Muscle layer of duodenum (tissue), 2 donors: ENCODE data around the gene UBAP2L.
A peak's percentile ranks its signal among the peaks of the same experiment; 100 is the strongest.

Experiments used
- H3K27ac ChIP-seq: one replicate; pipeline ENCODE4 v1.7.0; 2013; ENCODE audit warnings: mild to moderate bottlenecking, low read length
- H3K27me3 ChIP-seq: one replicate; pipeline ENCODE4 v1.7.0; 2013; ENCODE audit warnings: low read depth, mild to moderate bottlenecking, control low read depth, low read length
- H3K36me3 ChIP-seq, 2 donors: one replicate each; pipeline ENCODE4 v1.7.0; 2013; ENCODE audit warnings: low read length in 2 of 2, control low read depth in 1 of 2, mild to moderate bottlenecking in 1 of 2; ENCODE audit not compliant: insufficient read depth in 2 of 2, control insufficient read depth in 1 of 2
- H3K4me1 ChIP-seq, 2 donors: one replicate each; pipeline ENCODE4 v1.7.0; 2013; ENCODE audit warnings: low read length in 2 of 2, mild to moderate bottlenecking in 2 of 2, control low read depth in 1 of 2, moderate library complexity in 1 of 2; ENCODE audit not compliant: insufficient read depth in 2 of 2, control insufficient read depth in 1 of 2
- H3K4me3 ChIP-seq, 2 donors: one replicate each; pipeline ENCODE4 v1.7.0; 2013; ENCODE audit warnings: low read length in 2 of 2, low read depth in 1 of 2, mild to moderate bottlenecking in 1 of 2
- H3K9me3 ChIP-seq, 2 donors: one replicate each; pipeline ENCODE4 v1.7.0; 2013; ENCODE audit warnings: low read length in 2 of 2, control low read depth in 1 of 2, mild to moderate bottlenecking in 1 of 2; ENCODE audit not compliant: control insufficient read depth in 1 of 2
- donor health status: healthy.

Gene UBAP2L, protein sequence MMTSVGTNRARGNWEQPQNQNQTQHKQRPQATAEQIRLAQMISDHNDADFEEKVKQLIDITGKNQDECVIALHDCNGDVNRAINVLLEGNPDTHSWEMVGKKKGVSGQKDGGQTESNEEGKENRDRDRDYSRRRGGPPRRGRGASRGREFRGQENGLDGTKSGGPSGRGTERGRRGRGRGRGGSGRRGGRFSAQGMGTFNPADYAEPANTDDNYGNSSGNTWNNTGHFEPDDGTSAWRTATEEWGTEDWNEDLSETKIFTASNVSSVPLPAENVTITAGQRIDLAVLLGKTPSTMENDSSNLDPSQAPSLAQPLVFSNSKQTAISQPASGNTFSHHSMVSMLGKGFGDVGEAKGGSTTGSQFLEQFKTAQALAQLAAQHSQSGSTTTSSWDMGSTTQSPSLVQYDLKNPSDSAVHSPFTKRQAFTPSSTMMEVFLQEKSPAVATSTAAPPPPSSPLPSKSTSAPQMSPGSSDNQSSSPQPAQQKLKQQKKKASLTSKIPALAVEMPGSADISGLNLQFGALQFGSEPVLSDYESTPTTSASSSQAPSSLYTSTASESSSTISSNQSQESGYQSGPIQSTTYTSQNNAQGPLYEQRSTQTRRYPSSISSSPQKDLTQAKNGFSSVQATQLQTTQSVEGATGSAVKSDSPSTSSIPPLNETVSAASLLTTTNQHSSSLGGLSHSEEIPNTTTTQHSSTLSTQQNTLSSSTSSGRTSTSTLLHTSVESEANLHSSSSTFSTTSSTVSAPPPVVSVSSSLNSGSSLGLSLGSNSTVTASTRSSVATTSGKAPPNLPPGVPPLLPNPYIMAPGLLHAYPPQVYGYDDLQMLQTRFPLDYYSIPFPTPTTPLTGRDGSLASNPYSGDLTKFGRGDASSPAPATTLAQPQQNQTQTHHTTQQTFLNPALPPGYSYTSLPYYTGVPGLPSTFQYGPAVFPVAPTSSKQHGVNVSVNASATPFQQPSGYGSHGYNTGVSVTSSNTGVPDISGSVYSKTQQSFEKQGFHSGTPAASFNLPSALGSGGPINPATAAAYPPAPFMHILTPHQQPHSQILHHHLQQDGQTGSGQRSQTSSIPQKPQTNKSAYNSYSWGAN

GRCh38 chr1:154220071-154220969, at the start of gene UBAP2L:
Gene UBAP2L (plus strand): TSS chr1:154220955. CDS start chr1:154225124, 4,169 bp downstream.
- Histone ChIP-seq H3K27me3 (no peaks in the 10 kb centered on the region), H3K4me3 (peak within 1 kb of the TSS; percentile 74 to 93), H3K9me3 (no peaks in the 10 kb centered on the region), H3K36me3 (peaks cover 14 to 20% of the 10 kb centered on the region in 2 donors), H3K27ac (peak within 1 kb of the TSS; percentile 100), H3K4me1 (peaks cover 24 to 59% of the 10 kb centered on the region in 2 donors)

GRCh38 chr1:154171223-154171583, 49.6 kb upstream of the UBAP2L start:
- H3K27me3 ChIP-seq = no peaks in the 10 kb centered on the region
- H3K4me1 ChIP-seq = peaks cover 3 to 7% of the 10 kb centered on the region in 2 donors
- H3K4me3 ChIP-seq = no peak overlapping the region
- H3K36me3 ChIP-seq = peaks cover 67 to 72% of the 10 kb centered on the region in 2 donors
- no peak overlapping the region for H3K27ac ChIP-seq
- H3K9me3 ChIP-seq = no peaks in the 10 kb centered on the region

DNA sequence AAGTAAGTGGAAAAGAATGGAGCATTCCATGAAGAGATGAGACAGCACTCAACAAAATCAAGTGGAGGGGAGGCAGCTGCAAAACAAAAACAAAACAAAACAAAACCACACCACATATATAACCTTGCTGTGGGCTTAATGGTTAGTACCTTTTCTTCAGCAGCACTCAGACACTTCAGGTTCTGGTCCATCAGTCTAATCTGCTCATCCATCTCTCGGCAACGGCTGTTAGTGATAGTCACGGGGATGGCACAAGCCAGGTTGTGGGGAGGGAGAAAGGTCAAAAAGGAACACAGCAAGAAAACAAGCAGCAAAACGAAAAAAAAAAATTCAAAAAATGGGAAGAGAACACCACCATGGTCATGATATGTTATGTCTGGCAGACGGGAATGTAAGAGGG, 48.9 kb upstream of the UBAP2L start:
- Histone ChIP-seq H3K27me3 (no peaks in the 10 kb centered on the region), H3K36me3 (peaks cover 64 to 66% of the 10 kb centered on the region in 2 donors), H3K4me3 (no peak overlapping the region), H3K27ac (no peak overlapping the region), H3K9me3 (no peaks in the 10 kb centered on the region), H3K4me1 (peaks cover 9 to 13% of the 10 kb centered on the region in 2 donors)

GRCh38 chr1:154174654-154175053, 46.1 kb upstream of the UBAP2L start:
- Histone ChIP-seq H3K4me1 (peaks cover 25 to 39% of the 10 kb centered on the region in 2 donors), H3K36me3 (peaks cover 43 to 44% of the 10 kb centered on the region in 2 donors), H3K27ac (no peak overlapping the region), H3K4me3 (no peak overlapping the region), H3K27me3 (no peaks in the 10 kb centered on the region), H3K9me3 (no peaks in the 10 kb centered on the region)

- Histone ChIP-seq H3K4me1 (peaks cover 30 to 55% of the 10 kb centered on the region in 2 donors), H3K4me3 (no peak overlapping the region), H3K27ac (peak overlapping the region; percentile 69), H3K36me3 (peaks cover 26 to 27% of the 10 kb centered on the region in 2 donors), H3K27me3 (no peaks in the 10 kb centered on the region), H3K9me3 (no peaks in the 10 kb centered on the region)
These were observed 44.4 kb upstream of the UBAP2L start for GRCh38 chr1:154176337-154176736.

GRCh38 chr1:154178013-154178412, 42.7 kb upstream of the UBAP2L start:
- Histone ChIP-seq H3K9me3 (no peaks in the 10 kb centered on the region), H3K4me3 (peak overlapping the region in 1 of 2 donors; percentile 32), H3K36me3 (peaks cover 10 to 11% of the 10 kb centered on the region in 2 donors), H3K4me1 (peaks cover 30 to 65% of the 10 kb centered on the region in 2 donors), H3K27ac (no peak overlapping the region), H3K27me3 (no peaks in the 10 kb centered on the region)

- peaks cover 30 to 65% of the 10 kb centered on the region in 2 donors for H3K4me1 ChIP-seq
- H3K27ac ChIP-seq = peak overlapping the region; percentile 22
These were observed 41.6 kb upstream of the UBAP2L start for GRCh38 chr1:154178911-154179811.

GRCh38 chr1:154179946-154180687, 40.6 kb upstream of the UBAP2L start:
- Histone ChIP-seq H3K27ac (peak overlapping the region; percentile 22), H3K27me3 (no peaks in the 10 kb centered on the region), H3K36me3 (peaks cover 6 to 9% of the 10 kb centered on the region in 2 donors), H3K9me3 (no peaks in the 10 kb centered on the region), H3K4me3 (peak overlapping the region in 1 of 2 donors; percentile 6), H3K4me1 (peaks cover 30 to 65% of the 10 kb centered on the region in 2 donors)

More at GRCh38 chr1:154178911-154179811, 41.6 kb upstream of the UBAP2L start:
- Histone ChIP-seq H3K27me3 (no peaks in the 10 kb centered on the region), H3K4me3 (peak overlapping the region in 1 of 2 donors; percentile 32), H3K36me3 (peaks cover 9% of the 10 kb centered on the region in 2 donors), H3K9me3 (no peaks in the 10 kb centered on the region)

- peak overlapping the region; percentile 84 to 95 for H3K4me3 ChIP-seq
- no peaks in the 10 kb centered on the region for H3K27me3 ChIP-seq
- H3K4me1 ChIP-seq = peaks cover 20 to 51% of the 10 kb centered on the region in 2 donors
- H3K27ac ChIP-seq = peak overlapping the region; percentile 90
- H3K9me3 ChIP-seq = no peaks in the 10 kb centered on the region
- H3K36me3 ChIP-seq = peaks cover 0 to 4% of the 10 kb centered on the region in 2 donors
These were observed 38.8 kb upstream of the UBAP2L start for GRCh38 chr1:154181944-154182343.
